ENCODE data around the gene DHRS4L2.
"Not testable (repeated sequence)": the region's sequence is repeated elsewhere in the genome, so short reads cannot be mapped to it uniquely, and the experiment has no call there.

GRCh38 chr14:23953116-23953463, 35.6 kb upstream of the DHRS4L2 start:
- not testable (repeated sequence) for TF ChIP-seq CTCF (IDR thresholded peaks at IDR 0.05; ENCODE audit: poor library complexity); EZH2 (IDR thresholded peaks at IDR 0.05; ENCODE audit: borderline replicate concordance); EZH2phosphoT487 (IDR thresholded peaks at IDR 0.05; ENCODE audit: low read depth, severe bottlenecking, unreplicated experiment)

Data from hepatocyte (in vitro differentiated cells).